Stimulated activated CD8-positive, alpha-beta memory T cell treated with anti-CD3 and anti-CD28 coated beads, Interleukin-7, amount 100 ng/mL, for 4 hours (primary cell): ENCODE measurements around the gene POLA2.
"Not testable (repeated sequence)": the region's sequence is repeated elsewhere in the genome, so short reads cannot be mapped to it uniquely, and the experiment has no call there.

Experiments used
- DNase-seq, 2 donors: peaks; one replicate each; pipeline ENCODE4 v3.0.0-alpha.2; 2020; ENCODE audit warnings: low read depth in 2 of 2

POLA2 gene

DNA sequence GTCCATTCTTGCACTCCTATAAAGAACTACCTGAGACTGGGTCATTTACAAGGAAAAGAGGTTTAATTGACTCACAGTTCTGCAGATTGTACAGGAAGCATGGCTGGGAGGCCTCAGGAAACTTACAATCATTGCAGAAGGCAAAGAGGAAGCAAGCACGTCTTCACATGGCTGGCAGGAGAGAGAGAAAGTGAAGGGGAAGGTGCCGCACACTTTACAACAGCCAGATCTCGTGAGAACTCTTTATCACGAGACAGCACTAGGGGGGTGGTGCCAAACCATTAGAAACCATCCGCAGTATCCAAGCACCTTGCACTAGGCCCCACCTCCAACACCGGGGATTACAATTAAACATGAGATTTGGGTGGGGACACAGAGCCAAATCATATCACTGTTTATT is 19.4 kb upstream of the POLA2 start:
- no peak for DNase-seq

DNA sequence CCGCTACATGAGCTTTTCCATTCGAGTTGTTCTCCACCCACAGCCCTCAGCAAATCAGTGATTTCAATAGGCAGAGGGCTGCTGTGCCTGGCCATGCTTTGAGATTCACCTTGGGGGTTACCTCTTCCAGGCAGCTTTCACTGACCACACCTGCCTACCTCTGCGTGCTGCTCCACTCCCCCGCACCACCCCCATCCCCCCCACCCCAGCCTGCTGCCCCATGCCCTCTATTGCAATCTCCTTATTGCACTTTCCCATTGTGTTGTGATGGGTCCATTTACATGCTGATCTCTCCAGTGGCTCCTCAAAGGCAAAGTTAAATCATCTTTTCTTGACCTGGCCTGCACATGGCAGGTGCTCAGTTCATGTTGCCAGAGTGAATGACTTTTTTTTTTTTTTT is 18.0 kb upstream of the POLA2 start:
- DNase-seq = no peak

DNA sequence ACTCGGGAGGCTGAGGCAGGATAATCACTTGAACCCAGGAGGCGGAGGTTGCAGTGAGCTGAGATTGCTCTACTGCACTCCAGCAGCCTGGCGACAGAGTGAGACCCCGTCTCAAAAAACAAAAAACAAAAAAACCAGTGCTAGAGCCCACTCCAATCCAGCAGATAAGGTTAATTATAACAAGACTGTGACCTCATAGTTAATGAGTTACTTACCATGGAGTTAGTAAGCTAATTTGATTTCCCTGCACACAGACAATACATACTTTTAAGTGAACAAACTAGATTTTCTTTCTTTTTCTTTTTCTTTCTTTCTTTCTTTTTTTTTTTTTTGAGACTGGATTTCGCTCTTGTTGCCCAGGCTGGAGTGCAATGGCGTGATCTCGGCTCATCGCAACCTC is 16.7 kb upstream of the POLA2 start:
- not testable (repeated sequence) for DNase-seq

DNA sequence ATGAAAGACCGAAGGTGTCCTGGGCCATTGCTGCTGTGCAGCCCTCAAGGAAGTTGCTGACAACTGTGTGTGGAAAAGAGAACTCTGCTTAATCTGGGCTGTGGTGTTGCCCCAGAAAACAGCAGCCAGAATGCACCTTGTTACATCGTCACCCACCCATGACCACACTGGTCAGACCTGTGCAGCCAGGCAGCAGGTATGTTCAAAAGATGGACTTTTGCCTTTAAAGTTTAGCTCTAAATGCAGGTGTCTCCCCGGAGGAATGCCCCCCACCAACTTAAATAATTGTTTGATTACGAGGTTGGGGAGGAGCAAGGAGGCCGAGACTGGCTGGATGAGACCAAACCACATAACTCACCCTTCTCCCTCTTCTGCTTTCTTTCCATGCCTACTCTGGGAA is 15.3 kb upstream of the POLA2 start:
- no peak for DNase-seq

DNA sequence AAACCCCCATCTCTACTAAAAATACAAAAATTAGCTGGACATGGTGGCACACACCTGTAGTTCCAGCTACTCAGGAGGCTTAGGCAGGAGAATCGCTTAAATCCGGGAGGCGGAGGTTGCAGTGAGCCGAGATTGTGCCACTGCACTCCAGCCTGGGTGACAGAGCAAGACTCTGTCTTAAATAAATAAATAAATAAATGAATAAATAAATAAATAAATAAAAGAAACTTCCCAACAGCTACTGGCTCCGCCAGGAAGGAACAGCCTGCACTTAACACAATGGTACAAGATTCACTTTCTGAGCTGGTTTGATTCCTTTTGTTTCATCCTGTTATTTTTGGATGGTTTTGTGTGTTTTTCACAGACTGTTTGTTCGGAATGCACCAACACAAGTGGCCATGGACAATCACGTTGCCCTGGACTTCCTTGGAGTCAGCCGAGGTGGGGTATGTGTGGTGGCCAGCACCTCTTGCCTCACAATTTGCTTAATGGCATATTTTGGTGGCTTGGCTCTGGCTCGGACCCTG is 13.5 kb upstream of the POLA2 start:
- DNase-seq = not testable (repeated sequence)

DNA sequence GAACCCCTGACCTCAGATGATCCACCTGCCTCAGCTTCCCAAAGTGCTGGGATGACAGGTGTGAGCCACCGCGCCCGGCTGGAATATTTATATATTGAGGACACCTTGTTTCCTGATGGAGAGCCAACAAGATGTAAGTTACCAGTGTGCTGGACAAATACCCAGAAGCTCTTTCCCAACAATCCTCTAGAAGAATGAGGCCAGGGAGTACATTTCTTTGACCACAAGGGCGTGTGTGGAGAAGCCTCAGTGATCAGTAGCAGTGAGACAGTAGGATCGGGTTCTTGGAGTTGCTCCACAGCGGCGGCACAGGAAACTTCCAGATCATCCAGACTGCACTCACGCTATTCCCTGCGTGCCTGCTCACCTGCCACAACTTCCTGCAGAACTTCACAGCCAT is 10.3 kb upstream of the POLA2 start:
- no peak for DNase-seq

DNA sequence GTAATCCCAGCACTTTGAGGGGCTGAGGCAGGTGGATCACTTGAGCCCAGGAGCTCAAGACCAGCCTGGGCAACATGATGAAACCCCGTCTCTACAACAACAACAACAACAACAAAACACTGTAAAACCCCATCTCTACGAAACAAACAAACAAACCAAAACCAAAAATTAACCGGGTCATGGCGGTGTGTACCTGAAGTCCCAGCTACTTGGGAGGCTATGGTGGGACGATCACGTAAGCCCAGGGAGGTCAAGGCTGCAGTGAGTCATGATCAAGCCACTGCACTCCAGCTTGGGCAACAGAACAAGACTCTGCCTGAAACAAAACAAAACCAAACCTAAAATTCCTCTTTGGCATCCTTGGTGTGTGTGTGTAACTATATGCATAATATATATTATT is 7.0 kb upstream of the POLA2 start:
- no peak for DNase-seq

DNA sequence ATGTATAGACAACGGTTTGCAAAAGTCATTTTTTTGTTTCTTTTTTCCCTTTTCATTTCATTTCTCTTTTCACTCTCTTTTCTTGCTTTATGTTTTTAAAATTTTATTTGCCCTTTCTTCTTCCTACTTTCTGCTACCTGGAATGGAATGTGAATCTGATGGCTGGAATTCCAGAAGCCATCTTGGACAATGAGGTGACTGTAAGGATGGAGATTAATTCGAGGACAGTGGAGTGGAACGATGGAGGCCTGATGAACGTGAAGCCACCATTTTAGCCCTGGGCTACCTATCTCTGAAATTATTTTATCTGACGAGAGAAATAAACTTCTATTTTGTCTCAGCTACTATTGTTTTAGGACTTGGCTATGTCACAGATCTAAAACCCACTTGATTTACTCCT is 2.8 kb upstream of the POLA2 start:
- no peak for DNase-seq

DNA sequence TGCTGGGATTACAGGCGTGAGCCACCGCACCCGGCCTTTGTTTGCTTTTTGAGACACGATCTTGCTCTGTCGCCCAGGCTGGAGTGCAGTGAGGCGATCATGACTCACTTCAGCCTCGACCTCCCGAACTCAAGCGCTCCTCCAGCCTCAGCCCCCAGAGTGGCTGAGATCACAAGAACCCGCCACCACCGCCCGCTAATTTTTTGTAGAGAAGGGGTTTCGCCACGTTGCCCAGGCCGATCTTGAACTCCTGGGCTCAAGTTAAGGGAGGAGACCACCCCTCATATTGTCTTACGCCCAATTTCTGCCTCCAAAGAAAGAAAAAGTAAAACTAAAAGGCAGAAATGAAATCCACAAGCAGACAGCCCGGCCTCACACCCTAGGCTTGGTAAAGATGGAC is 1.5 kb upstream of the POLA2 start:
- no peak for DNase-seq

DNA sequence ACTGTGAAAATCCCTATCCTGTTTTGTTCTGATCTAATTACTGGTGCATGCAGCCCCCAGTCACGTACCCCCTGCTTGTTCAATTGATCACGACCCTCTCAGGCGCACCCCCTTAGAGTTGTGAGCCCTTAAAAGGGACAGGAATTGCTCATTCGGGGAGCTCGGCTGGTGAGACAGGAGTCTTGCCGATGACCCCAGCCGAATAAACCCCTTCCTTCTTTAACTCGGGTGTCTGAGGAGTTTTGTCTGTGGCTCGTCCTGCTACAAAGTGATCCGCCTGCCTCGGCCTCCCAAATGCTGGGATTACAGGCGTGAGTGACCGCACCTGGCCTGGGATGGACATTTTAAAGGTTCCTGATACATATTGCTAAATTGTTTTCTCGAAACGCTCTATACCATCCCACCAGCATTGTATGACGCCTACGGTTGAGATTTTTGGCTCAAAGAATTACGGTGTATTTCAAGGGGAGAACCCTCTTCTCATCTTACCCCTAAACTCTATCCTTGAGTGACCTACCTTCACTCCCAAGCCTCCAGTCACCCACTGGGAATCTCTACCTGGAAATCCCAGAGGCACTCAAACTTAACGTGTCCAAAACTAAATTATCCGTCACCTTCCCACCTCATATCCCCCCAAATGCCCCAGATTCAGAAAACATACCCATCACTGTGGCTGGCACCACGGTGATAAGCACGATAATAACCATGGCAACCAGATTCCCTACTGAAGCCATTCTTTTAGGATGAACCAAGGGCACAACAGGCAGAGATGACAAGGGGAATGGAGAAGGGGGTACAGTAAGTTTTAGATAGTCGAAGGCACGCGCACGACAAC is 789 bp upstream of the POLA2 start:
- no peak for DNase-seq

DNA sequence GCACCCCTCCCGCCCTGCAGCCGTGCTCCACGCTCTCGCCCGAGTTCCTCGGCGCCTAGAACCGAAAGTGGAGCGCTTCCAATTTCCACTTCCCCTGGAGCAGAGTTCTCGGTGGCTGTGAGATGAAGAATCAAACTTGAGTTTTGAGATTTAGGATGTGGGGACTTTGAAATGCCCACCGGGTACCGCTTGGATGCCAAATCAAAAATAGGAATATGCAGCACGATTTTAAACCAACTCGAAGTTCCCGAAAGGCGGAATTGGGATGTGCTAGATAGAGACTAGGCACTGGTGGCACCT is 569 bp downstream of the POLA2 start:
- DNase-seq = no peak

DNA sequence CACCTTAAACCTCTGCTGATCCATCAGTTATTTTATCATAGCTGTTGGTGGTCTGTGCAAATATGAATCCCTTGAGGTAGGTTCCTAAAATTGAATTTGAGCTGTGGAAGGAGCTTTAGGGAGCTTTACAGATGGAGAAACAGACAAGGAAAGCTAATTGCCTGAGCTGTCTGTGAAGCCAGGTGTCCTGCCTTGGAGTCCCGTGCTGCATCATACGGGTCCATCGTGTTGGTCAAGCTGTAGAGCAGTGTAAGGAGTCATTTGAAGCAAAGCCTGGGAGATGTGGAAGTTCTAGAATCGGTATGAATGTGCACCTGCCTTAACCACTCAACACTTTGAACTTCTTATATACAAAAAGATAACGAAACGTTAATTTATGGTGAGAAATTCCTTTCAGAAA is 1.0 kb downstream of the POLA2 start:
- DNase-seq = no peak

DNA sequence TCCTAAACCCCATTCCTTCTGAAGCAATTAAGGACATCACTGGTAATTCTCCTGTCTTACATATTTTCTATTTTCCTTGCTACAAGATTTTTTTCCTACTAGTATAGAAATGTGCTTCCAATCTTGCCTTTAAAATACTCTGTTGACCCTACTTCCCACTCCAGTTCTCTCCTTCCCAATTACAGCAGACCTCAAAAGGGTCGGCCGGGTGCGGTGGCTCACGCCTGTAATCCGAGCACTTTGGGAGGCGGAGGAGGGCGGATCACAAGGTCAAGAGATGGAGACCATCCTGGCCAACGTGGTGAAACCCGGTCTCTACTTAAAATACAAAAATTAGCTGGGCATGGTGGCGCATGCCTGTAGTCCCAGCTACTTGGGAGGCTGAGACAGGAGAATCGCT is 3.0 kb downstream of the POLA2 start:
- not testable (repeated sequence) for DNase-seq

DNA sequence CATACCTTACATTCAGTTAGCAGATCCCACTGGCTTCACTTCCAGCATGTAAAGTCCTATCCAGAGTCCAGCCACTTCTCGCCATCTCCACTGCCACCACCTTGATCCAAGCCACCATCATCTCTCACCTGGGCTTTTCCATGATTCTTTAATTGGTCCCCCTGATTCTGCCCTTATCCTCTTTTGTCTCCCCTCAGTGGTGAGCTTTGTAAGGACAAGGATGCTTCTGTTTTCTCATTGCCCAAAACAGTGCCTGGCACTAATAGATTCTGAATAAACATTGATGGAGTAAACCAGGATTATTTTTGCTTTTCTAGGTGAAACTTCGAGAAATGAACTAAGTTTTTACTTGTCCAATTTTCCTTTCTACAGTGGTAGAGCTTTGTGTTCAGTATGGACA is 4.4 kb downstream of the POLA2 start:
- DNase-seq = no peak

DNA sequence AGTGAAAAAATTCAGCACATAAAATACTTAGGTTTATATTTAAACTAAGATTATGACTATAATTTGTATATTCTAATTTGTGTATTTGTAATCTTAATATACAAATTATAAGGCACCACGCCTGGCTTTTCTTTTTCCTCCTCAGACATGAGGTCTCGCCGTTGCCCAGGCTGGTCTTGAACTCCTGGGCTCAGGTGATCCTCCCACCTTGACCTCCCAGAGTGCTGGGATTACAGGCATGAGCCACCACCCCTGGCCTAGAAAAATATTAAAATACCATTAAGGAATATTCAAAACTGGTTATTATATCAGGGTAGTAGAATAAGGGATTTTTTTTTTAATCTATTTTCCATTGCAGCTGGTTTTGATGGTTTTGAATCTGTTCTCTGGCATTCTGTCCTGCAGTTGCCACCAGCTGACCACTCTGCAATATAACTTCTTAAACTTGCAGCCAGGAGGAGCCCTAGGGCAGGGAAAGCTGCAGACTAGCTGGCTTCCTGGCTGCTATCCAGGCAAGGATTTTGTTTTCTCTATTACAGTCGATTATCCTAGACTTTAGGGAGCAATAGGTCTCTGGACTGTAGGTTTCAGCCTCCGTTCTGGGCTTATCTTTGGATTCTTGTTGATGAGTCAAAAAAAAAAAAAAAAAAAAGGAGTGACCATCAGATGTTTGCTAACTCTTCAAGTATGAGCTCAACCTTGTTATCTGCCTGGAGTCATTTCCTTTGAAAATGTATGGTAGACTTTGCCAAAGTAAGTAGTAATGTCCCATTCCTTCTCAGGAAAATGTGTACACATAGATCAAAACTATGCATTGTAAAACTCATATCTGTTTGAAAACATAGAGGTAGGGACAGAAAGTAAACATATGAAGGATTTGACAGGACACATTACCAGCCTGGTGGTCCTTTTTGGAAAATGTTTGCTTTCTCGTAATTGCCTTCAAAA is 13.2 kb downstream of the POLA2 start:
- DNase-seq = no peak

DNA sequence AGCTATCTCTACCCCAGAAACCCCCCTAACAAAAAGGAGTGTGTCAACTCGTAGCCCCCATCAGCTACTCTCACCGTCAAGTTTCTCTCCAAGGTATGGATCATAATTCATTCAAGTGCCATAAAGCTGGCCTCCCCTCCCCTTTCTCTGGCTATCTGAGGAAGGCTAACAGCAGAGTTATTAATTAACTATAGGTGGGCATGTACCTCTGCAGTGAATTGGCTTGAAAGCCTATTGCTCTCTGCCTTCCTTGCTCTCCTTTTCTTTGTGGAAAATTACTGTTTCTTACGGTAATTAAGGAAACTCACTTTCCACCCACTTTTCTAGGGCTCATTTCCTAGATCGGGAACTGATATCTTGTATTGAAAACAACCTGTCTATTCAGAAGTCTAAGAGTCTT is 14.1 kb downstream of the POLA2 start:
- no peak for DNase-seq

DNA sequence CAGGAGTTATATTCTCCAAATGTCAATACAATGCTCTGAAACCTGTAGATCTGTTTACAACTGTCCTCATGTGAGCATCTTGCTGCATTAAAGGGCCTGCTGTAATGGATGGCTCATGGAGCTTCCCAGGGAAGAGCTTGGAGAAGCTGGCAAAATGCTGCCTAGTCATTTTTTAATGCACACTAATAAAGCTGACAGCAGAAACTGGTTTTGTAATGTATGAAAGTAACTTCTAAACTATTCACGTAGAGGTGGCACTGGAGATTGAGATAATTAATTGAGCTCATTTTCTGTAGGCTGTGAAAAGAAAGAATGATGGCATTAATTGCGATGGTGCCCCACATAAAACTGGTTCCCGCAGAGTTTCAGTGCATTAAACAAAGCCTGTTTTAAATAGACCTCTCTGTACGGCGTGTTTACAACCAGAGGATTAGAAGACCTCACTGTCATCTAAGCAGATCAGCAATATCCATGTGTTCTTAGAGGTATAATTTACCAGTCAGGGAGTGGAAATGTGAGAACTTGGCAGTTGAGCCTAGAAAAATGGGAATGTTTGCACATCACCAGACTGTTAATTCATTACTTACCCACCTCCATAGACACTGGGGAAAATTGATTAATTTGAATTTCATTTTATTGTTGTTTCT is 16.0 kb downstream of the POLA2 start:
- DNase-seq = no peak

DNA sequence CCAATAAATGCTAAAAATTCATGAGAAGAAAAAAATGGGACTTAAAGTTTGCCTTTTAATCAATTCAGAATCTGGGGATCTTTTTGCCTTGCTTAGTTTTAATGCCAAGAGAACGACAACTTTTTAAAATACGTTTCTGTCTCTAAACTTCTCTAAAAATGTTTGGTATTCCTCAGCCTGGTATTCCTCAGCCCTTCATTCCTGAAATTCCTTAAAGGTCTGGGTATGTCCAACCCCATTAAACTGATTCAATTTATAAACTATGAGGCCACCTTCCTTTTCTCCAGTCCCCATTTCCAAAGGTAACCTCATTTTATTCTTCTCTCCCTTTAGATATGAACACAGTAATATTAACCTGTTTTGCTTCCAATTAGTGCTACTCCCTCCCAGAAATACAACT is 16.6 kb downstream of the POLA2 start:
- no peak for DNase-seq

DNA sequence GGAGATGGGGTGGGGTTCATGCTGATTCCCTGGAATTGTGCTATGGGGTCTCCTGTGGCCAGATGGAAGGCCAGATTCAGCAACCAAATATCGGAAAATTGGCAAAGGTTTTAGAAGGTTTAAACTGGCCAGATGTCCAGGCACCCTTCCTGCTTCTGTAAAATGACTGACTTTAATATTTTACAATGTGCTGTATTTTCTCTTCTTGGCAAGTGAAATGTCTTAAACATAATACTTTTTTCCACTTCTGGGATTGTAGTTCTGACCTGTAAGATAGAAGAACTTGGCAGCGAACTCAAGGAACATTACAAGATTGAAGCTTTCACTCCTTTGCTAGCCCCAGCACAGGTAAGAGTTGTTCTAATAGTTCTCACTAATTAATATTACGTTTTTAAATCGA is 17.5 kb downstream of the POLA2 start:
- no peak for DNase-seq

DNA sequence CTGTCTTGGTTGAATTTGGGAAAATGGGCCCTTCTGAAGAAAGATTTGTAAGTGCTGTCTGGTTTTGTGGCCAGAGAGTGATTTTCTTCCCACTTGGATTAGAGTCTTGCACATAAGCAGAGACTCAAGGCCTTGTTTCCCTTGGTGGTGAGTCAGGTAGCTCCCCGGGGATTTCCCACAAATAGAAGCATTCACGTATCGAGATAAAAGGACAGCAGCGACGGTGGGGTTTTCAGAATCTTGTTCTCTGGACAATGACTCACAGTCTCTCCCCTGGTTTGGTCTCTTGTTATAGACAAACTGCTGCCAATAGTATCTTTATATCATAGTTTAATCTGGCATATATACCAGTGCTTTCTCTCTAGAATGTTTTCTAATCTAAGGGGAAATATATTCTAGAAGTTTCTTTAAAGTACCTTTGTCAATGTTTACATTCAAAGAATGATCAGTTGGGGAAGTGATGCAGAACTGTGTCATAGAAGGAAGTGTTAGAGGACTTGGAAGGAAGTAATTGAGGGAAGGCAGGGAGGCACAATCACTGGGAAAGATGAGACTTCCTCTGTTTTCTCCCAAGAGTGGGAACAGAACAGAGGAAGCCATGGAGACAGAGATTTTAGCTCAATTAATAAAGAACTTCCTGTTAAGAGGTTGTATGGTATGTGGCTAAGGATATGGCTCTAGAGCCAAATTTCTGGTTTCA is 18.1 kb downstream of the POLA2 start:
- peak; percentile 22 to 66 for DNase-seq

DNA sequence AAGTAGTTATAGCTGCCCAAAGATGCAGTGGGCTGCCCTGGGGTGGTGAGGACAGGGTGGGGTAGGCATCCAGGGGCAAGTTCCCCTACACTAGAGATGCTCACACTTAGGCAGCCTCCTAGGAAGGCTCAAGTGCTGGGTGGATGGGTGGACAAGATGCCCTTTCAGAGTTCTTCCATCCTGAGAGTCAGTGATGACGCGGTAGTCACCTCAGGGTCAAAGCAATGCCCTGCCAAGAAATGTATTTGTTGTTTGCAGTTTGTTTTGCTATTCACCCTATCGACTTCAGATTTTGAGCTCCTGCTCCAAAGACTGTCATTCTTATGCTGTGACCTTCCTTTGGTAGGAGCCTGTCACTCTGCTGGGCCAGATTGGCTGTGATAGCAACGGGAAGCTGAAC is 18.9 kb downstream of the POLA2 start:
- no peak for DNase-seq

DNA sequence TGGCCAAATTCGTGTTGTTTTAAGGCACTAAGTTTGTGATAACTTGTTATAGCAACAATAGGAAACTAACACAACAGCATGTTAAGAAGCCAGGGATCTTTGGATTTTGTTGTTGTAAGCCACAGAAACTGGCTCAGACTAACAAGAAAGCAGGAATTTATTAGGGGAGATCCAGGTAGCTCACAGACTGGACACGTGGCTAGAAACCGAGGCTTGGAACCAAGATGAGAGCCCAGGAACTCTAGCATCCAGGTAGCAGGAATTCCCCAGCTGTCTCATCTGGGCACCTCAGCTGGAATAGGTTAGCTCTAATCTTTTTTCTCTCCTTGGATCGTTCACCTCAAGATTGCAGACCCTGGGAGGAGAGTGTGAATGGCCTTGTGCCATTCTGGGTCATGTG is 24.9 kb downstream of the POLA2 start:
- no peak for DNase-seq
